GM21528 (cell line): ENCODE measurements around the gene BARD1.
"Not testable (repeated sequence)": the region's sequence is repeated elsewhere in the genome, so short reads cannot be mapped to it uniquely, and the experiment has no call there.

Experiments
- ATAC-seq: cut with Tn5 transposase; IDR thresholded peaks from one replicate; pipeline ENCODE4 v1.9.1; 2021; ENCODE audit warnings: mild to moderate bottlenecking, moderate library complexity; ENCODE audit not compliant: unreplicated experiment, low FRiP score

BARD1 gene

GRCh38 chr2:214808981-214809750, at the start of gene BARD1:
Gene BARD1, minus strand, starts transcription at chr2:214809683. Its CDS starts 114 bp downstream, at chr2:214809569.
- peak; percentile 38 for ATAC-seq

GRCh38 chr2:214856137-214856536, 46.7 kb upstream of the BARD1 start:
- ATAC-seq, result no peak

GRCh38 chr2:214853906-214854305, 44.4 kb upstream of the BARD1 start:
- ATAC-seq, result no peak

GRCh38 chr2:214843823-214844222, 34.3 kb upstream of the BARD1 start:
- ATAC-seq, result no peak

GRCh38 chr2:214839464-214839863, 30.0 kb upstream of the BARD1 start:
- peak; percentile 85 for ATAC-seq

- no peak for ATAC-seq
Observed at GRCh38 chr2:214837466-214837865, 28.0 kb upstream of the BARD1 start.

GRCh38 chr2:214836568-214836967, 27.1 kb upstream of the BARD1 start:
- no peak for ATAC-seq

- no peak for ATAC-seq
Observed at GRCh38 chr2:214830794-214831346, 21.4 kb upstream of the BARD1 start.

- ATAC-seq, result no peak
Observed at GRCh38 chr2:214816008-214816533, 6.6 kb upstream of the BARD1 start.

- ATAC-seq, result no peak
Observed at GRCh38 chr2:214810671-214811070, 1.2 kb upstream of the BARD1 start.

GRCh38 chr2:214809751-214810564, 475 bp upstream of the BARD1 start:
- ATAC-seq, result peak; percentile 91

GRCh38 chr2:214807653-214808052, 1.8 kb downstream of the BARD1 start:
- ATAC-seq, result no peak

GRCh38 chr2:214801768-214802397, 7.6 kb downstream of the BARD1 start:
- ATAC-seq, result no peak

- ATAC-seq, result no peak
Observed at GRCh38 chr2:214801068-214801467, 8.4 kb downstream of the BARD1 start.

GRCh38 chr2:214800180-214800579, 9.3 kb downstream of the BARD1 start:
- ATAC-seq, result no peak

- ATAC-seq, result no peak
Observed at GRCh38 chr2:214796911-214797310, 12.6 kb downstream of the BARD1 start.

GRCh38 chr2:214783181-214783580, 26.3 kb downstream of the BARD1 start:
- not testable (repeated sequence) for ATAC-seq

GRCh38 chr2:214782671-214783070, 26.8 kb downstream of the BARD1 start:
- no peak for ATAC-seq

- no peak for ATAC-seq
Observed at GRCh38 chr2:214781226-214781625, 28.3 kb downstream of the BARD1 start.

GRCh38 chr2:214775971-214776370, 33.5 kb downstream of the BARD1 start:
- no peak for ATAC-seq

GRCh38 chr2:214774108-214774507, 35.4 kb downstream of the BARD1 start:
- no peak for ATAC-seq
